GM03348 (cell line): ENCODE data around the gene AMBRA1.

Source experiments
- DNase-seq: peaks from one replicate; pipeline ENCODE4 v3.0.0; 2012; ENCODE audit warnings: low spot score

The AMBRA1 gene

DNA sequence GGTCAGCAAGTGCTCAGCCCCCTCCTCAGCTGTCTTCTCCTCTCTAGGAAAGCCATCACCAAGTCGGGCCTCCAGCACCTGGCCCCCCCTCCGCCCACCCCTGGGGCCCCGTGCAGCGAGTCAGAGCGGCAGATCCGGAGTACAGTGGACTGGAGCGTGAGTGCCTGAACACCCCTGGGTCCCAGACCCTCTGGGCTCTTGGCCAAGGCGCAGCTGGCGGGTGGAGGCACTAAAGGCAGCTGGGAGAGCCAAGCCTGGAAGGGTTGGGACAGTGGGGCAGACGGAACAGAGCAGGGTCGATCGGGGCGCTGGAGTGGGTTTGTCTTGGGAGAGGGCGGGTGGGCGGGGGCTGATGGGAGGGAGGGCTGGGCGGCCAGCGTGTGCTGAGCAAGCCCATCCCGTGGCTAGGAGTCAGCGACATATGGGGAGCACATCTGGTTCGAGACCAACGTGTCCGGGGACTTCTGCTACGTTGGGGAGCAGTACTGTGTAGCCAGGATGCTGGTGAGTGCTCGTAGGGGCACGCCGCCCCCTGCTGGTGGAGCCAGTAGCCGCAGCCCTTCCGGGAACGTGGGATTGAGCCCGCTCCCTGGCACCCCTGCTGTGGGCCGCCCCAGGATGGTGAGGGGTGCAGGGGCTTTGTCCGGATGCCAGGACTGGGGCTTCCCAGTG lies 226.4 kb downstream of the AMBRA1 start:
- peak; percentile 85 for DNase-seq

GRCh38 chr11:46366661-46367161 lies 227.1 kb downstream of the AMBRA1 start:
- DNase-seq: no peak

DNA sequence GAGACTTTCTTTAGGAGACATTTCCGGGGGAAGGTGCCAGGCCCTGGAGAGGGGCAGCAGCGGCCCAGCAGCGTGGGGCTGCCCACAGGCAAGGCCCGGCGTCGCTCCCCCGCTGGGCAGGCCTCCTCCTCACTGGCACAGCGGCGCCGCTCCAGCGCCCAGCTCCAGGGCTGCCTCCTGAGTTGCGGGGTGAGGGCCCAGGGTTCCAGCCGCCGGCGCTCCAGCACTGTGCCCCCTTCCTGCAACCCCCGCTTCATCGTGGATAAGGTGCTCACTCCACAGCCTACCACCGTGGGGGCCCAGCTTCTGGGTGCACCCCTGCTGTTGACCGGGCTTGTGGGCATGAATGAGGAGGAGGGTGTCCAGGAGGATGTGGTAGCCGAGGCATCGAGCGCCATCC lies 227.6 kb downstream of the AMBRA1 start:
- no peak for DNase-seq

- DNase-seq: no peak
Measured at GRCh38 chr11:46364791-46365190, 229.0 kb downstream of the AMBRA1 start.

- DNase-seq: no peak
Measured at GRCh38 chr11:46364056-46364455, 229.8 kb downstream of the AMBRA1 start.

DNA sequence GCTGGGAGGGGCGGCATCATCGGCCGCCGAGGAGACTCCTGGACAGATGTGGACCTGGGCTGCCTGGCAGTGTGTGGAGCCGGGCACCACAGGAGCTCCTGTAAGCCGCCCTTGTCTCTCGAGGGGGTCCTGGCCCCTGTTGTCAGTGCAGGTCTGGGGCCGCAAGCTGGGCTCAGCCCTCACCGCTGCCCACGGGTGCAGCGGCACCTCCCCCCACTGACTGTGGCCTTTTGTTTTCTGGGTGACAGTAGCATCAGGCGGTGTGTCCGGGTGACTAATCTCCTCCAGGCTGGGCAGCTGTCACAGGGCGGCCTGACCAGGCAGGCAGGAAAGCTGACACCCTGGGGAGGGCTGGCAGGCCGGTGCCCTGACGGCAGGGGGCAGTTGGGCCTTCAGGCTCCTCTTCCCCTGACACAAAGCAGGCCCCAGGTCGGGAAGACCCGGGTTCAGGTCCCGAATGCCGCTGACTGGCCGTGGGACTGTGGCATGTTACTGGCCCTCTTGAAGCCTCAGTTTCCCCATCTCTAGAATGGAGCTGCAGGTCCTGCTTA lies 230.3 kb downstream of the AMBRA1 start:
- no peak for DNase-seq

DNA sequence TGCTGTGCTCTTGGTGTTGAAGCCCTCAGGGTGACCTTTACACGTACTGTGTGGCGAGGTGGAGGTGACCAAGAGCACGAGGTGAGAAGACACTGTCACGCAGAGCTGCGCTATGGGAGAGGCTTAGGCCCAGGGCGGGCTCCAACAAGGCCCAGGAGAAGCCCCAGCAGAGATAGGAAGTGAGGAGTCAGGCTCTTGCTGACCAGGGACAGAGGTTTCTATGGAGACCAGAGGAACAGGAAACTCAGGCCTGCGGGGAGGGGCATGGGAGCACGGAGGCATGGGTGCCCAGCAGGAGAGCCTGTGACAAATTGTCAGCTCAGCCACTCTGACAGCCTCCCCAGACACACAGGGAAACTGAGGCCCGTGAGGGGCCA lies 230.8 kb downstream of the AMBRA1 start:
- no peak for DNase-seq

DNA sequence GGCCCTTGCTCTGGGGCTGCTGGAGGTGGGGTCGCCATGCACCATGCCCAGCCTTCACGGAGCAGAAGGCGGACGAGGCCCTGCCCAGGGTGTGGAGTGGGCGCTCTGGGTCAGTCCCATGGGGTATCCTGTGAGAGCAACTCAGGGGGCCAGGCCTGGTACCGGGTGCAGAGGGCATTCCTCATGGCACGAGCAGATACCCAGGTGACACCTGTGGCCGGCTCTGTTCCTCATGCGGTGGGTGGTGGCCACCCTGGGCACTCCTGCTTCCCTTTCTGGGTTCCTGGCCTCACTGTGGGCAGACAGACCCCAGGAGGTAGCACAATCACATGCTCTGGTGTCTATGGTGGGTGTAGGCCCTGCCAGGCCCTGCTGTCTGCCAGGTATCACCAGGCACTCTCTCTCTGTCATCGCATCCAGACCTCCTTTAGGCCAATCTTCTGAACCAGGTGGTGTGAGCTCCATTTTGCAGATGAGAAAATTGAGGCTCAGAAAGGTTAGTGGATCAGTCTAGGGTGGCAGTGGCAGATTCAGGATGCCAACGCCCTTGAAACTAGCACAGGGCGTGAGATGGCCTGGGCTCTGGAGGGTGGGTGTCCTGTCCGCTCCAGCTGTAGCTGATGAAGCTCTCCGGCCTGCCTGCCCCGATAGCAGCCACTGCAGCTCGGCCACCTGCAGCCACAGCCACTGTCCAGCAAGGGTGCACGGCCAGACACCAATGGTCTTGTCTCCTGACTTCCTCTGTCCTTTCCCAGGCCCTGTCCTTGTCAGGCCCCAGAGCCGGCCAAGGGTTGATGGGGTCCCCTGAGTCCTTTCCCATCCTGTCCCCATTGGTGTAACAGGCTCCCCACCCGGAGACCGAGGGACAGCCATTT lies 231.4 kb downstream of the AMBRA1 start:
- DNase-seq: no peak

- peak; percentile 81 for DNase-seq
Measured at GRCh38 chr11:46361283-46362155, 232.3 kb downstream of the AMBRA1 start.

- DNase-seq: no peak
Measured at GRCh38 chr11:46360878-46361277, 232.9 kb downstream of the AMBRA1 start.

- no peak for DNase-seq
Measured at GRCh38 chr11:46359953-46360352, 233.9 kb downstream of the AMBRA1 start.

DNA sequence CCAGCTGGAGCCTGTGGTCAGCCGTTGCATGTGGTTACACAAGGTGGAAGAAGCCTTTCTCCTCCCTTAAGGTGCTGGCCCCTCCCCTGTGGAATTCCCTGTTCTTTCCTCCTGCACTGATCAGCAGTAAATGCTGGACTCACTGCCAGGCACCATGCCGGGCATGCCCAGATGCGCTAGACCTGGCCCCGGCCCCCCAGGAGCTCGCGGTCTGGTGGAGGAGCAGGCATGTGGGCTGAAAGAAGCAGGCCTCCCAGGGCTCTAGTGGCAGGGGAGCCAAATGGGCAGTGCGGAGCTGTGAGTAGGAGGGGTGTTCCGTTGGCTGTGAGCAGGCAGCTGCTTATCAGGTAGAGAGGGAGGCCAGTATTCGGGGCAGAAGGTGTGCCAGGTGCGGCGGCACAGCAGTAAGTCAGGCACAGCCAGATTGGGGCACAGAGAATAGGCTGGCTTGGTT lies 236.3 kb downstream of the AMBRA1 start:
- no peak for DNase-seq

GRCh38 chr11:46356924-46357482 lies 236.8 kb downstream of the AMBRA1 start:
- DNase-seq: peak; percentile 45

DNA sequence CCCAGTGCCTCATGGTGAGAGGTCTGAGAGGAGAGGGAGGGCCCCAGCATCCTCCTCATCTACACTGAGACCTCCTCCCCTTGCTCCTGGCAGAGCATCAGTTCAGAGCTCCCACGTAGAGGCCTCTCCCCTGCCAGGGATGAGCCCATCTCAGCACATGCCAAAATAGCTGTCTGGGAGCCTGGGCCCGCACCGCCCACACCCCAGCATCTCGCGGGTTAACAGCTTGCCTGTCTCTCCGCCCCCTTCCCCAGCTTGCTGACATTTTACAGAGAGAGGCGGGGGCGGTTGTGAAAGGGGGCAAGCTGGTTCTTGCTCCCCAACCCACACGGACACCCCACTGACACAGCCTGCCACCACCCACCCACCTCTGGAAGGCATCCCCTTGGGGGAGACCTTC lies 240.1 kb downstream of the AMBRA1 start:
- DNase-seq: peak; percentile 42

DNA sequence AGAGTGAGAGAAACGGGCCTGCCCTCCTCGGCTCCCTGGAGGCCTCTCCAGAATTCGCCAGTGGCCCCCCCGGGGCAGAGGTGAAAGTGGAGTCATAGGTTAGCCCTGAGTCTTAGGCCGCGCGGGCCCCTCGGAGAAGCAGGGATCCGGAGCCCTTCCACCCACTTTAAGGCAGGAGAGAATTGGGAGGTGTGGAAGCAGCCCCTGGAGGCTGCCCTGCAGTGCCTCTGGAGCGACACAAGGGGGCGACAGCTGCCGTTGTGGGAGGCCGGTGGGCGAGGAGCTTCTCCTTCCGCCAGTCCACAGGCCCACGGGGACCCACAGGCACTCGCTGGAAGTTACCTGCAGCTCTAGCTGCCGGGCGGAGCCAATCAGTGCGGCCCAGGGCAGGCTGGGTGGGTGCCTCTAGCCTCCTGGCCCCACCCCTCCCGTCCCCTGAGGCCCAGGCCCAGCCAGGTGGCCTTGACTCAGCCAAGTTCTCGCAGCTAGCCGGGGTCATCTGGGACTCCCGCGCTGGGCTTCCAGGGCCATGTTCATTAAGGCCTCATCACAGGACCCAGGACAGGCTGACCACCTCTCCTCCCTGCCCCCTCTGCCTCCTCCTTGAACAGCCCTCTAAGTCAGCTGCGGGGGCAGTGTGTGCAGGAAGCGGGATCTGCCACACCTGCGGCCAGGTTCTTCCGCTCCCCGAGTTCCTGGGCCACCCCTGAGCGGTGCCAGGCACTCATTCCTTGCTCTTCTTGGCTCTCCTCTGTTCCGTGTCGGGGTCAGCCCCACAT lies 241.6 kb downstream of the AMBRA1 start:
- peak; percentile 73 for DNase-seq

GRCh38 chr11:46351606-46352005 lies 242.2 kb downstream of the AMBRA1 start:
- no peak for DNase-seq

DNA sequence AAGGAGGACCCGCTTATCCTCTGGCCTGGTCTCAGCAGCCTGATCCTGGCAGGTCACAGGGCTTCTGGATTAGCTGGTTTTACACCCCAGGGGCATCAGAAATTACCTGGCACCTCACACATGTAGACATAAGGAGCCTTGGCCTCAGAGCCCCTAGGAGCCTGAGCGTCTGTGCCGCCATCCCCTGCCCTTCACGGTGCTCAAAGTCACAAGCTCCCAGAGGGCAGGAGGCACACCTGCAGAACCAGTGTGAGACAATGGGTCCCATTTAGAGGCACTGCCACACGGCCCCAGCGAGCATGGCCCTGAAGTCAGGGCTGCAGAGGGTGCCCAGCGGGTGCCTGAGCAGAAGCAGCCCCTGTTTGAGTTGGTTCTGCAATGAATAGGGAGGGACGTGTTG lies 242.7 kb downstream of the AMBRA1 start:
- DNase-seq: no peak

DNA sequence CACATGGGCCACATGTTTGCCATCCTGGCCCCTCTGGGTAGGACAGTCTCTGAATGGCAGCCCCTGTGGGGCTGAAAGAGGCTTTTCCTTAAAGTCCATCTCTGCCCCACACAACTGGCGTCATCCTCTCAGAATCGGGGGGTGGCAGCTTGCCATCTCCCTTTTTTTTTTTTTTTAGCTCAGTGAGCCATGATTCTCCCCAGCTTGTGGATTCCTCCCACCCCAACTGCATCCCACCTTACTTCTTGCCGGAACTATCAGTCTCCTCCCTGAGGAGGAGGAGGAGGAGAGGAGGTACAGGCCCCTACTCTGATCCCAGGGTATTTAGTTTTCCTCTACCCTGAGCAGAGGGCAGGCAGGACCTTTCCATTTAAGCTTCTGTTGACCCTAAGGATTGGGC lies 243.1 kb downstream of the AMBRA1 start:
- DNase-seq: no peak

DNA sequence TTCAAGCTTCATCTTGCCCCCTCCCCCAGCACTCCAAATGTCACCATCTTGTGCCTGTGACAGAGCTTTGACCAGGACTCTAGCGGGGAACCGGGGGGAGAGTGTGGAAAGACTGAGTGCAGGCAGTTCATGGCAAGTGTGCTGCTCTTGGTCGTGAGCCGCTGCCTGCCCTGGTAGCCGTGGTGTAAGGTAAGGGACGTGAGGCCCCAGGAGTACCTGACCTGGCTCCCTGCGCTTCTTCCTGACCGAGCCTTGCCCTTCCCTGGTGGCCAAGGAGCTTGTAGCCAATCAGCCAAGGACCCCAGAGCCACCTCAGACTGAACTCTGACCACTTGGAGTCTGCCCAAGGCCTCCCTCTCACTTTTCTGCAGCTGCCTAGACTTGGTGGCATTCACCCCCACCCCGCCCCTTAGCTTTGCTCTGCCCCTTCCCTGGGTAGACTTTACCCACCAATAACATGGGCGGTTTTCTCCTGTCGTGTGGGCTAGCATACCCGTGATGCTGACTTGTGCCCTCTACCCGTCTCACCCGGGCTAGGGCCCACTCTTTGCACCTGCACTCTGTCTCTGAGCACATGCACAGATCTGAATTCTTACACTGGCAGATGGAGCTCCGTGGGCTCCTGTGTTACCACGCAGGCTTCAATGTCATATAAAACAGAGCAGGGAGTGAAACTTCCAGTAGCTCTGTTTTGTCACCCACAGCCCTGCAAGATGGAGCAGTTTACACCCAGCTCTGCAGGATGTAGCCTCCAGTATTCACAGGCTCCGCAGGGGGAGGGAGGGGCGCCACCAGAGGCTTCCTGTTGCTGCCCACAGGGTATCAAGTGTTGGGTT lies 245.0 kb downstream of the AMBRA1 start:
- no peak for DNase-seq
